ENCODE data around the gene TMEM233. TPM values are rescaled to one million over a fixed set of nuclear protein-coding genes. Genes with fewer than 3 reads are reported as not detected.

Gene TMEM233
- polyA plus RNA-seq, 1 experiment = not detected

DNA sequence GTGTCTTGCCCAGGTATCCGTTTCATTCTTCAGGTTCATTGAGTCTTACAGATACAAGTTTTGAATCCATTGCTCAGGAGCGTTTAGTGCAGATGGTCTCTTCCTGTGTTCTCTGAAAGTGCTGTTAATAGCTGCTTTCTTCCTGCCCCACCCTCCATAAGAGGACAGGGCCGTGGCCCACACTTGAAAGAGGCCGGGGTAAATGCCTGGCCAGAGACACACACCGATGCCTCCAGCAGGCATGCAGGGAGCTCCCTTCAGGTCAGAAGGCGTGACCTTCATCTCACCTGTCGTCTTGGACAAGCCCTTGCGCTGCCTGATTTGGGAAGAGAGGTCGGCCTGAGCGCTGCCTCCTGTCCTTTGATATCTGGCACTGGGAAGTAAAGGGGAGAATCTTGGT is 85.9 kb downstream of the TMEM233 start:
- TF ChIP-seq, protein P1, sequence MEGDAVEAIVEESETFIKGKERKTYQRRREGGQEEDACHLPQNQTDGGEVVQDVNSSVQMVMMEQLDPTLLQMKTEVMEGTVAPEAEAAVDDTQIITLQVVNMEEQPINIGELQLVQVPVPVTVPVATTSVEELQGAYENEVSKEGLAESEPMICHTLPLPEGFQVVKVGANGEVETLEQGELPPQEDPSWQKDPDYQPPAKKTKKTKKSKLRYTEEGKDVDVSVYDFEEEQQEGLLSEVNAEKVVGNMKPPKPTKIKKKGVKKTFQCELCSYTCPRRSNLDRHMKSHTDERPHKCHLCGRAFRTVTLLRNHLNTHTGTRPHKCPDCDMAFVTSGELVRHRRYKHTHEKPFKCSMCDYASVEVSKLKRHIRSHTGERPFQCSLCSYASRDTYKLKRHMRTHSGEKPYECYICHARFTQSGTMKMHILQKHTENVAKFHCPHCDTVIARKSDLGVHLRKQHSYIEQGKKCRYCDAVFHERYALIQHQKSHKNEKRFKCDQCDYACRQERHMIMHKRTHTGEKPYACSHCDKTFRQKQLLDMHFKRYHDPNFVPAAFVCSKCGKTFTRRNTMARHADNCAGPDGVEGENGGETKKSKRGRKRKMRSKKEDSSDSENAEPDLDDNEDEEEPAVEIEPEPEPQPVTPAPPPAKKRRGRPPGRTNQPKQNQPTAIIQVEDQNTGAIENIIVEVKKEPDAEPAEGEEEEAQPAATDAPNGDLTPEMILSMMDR (IDR thresholded peaks at IDR 0.05; ENCODE audit: insufficient read depth, low read depth, low read length) = no peak
- Histone ChIP-seq H3K27me3 (ENCODE audit: control insufficient read depth, insufficient read depth, low read length) (no peaks in the 10 kb centered on the region), H3K36me3 (ENCODE audit: control insufficient read depth, insufficient read depth, low read length) (peaks cover 32% of the 10 kb centered on the region), H3K4me3 (ENCODE audit: low read depth, low read length) (no peak overlapping the region)
- DNase-seq (ENCODE audit: low read depth) = no peak
- ChIA-PET POLR2A (no interaction called here), CTCF (interaction anchor here (0.5 to 2.8 kb wide), 5 partner anchors 11 to 180 kb away, joined by 3 to 16 read pairs (median 3); partner anchors contain the start of gene PRKAB1)

DNA sequence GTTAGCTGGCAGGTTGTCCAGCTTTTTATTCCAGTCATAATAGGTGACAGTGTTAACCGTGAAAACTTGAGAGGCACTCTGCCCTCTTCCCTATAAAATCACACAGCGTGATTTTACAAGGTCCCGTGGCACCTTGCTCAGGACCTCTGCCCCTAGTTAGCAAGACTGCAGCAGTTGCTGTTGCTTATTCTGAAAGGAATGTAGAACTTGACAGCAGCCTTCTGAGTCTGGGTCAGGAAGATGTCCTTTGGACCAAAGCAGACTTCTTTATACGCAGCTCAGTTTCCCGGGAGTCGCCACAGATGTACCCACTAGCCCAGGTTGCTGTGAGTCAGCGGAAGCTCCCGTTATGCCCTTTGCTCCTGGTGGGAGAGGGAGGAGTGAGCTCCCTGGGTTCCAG is 87.5 kb downstream of the TMEM233 start:
- DNase-seq (ENCODE audit: low read depth) = no peak
- peaks cover 29% of the 10 kb centered on the region for H3K36me3 ChIP-seq (ENCODE audit: control insufficient read depth, insufficient read depth, low read length)
- POLR2A ChIA-PET = no interaction called here
- no peak overlapping the region for H3K4me3 ChIP-seq (ENCODE audit: low read depth, low read length)
- no peaks in the 10 kb centered on the region for H3K27me3 ChIP-seq (ENCODE audit: control insufficient read depth, insufficient read depth, low read length)
- CTCF ChIA-PET = interaction anchor here (1.0 to 2.2 kb wide), 3 partner anchors 9 to 21 kb away, joined by 3 to 6 read pairs (median 3); partner anchors contain the start of gene PRKAB1
- TF ChIP-seq, protein P1 (IDR thresholded peaks at IDR 0.05; ENCODE audit: insufficient read depth, low read depth, low read length) = no peak

DNA sequence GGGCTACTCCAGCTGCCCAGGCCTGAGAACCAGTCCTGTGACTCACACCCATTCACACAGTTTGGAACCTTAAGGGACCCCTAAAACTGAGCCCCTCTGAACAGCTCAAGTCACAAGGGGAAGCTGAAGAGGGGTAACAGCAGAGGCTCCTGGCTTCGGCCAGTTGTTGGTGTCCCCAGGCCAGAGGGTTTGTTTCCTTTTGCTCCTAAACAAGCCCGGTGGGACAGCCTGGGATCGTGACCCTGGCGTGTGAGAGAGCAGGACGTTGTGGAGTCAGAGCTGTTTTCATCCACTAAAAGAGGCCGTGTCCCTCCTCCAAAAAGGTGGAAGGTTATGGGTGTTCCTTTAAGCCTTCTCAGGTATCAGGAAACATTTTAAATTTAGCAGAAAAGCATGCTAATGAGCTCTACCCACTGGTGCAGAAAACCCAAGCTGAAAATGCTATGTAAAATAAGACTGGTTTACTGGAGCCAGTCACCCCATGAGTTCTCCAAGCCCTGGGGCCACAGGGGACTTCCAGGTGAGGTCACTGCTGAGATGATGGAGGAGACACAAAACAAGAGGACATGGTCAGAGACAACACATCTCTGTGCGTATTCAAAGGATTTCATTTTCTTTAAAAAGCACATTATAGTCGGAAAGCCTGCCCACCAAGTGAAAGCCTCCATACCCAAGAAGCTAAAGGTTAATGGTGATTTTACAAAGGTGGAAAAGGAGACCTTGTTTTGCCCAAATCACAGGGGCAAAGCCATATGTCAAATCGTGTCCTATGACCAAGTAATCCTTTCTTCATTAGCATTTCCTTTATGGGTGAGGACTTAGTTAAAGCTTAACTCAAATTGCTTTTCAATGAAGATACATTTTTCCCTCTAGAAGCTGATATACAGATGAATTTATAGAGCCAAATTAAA is 88.4 kb downstream of the TMEM233 start:
- TF ChIP-seq, protein P1 (IDR thresholded peaks at IDR 0.05; ENCODE audit: insufficient read depth, low read depth, low read length) = no peak
- DNase-seq (ENCODE audit: low read depth) = no peak
- ChIA-PET CTCF (interaction anchor here (0.8 to 2.2 kb wide), 5 partner anchors 13 to 221 kb away, joined by 3 to 6 read pairs (median 3); partner anchors contain the start of gene PRKAB1), POLR2A (no interaction called here)
- no peak overlapping the region for H3K4me3 ChIP-seq (ENCODE audit: low read depth, low read length)
- peaks cover 24% of the 10 kb centered on the region for H3K36me3 ChIP-seq (ENCODE audit: control insufficient read depth, insufficient read depth, low read length)
- H3K27me3 ChIP-seq (ENCODE audit: control insufficient read depth, insufficient read depth, low read length) = no peaks in the 10 kb centered on the region

DNA sequence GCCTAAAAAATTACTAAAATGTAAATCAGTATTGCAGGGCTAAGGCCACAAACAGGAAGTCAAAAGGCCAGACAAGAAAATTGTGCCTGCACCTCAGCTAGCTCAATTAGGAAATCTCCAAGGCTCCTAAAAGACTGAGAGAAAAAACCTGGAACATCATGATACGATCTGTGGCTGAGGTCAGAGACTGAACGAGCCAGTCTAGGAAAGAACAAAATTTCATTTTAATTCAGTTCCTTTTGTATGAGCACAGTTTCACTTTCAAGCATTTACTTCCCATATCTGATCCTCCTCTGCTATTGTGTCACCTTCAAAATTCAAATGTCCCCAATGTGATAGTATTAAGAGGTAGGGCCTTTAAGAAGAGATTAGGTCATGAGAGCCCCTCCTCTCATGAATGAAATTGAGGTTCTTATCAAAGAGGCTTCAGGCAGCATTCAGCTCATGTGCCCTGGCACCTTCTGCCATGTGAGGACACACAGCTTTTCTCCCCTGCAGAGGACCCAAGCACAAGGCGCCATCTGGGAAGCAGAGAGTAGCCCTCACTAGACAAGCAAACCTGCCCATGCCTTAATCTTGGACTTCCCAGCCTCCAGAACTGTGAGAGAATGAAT is 89.2 kb downstream of the TMEM233 start:
- no peak overlapping the region for H3K4me3 ChIP-seq (ENCODE audit: low read depth, low read length)
- TF ChIP-seq, protein P1 (IDR thresholded peaks at IDR 0.05; ENCODE audit: insufficient read depth, low read depth, low read length) = no peak
- no peaks in the 10 kb centered on the region for H3K27me3 ChIP-seq (ENCODE audit: control insufficient read depth, insufficient read depth, low read length)
- no peak for DNase-seq (ENCODE audit: low read depth)
- peaks cover 19% of the 10 kb centered on the region for H3K36me3 ChIP-seq (ENCODE audit: control insufficient read depth, insufficient read depth, low read length)
- ChIA-PET POLR2A (no interaction called here), CTCF (interaction anchor here (0.9 to 1.0 kb wide), 2 partner anchors 12 to 98 kb away, joined by 3 to 4 read pairs; no protein-coding TSS in a partner anchor)

DNA sequence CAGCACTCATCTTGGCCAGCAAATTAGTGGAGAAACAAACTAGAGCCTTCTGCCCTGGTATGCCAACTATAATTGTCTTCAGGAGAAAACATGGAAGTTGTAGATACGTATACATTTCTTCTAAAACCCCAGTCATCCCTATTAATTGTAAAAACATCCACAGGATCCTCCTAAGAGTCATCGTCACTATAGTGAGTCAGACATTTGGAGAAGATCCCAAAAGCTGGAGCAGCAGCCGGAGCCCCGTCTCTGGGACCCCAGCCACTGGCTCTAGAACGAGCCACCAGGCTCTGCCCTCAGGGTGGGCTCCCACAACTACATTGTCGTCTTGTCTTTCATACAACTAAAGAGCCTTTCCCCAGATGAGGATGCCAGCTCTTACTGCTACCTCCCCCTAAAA is 89.8 kb downstream of the TMEM233 start:
- POLR2A ChIA-PET = no interaction called here
- Histone ChIP-seq H3K4me3 (ENCODE audit: low read depth, low read length) (no peak overlapping the region), H3K36me3 (ENCODE audit: control insufficient read depth, insufficient read depth, low read length) (peaks cover 16% of the 10 kb centered on the region), H3K27me3 (ENCODE audit: control insufficient read depth, insufficient read depth, low read length) (no peaks in the 10 kb centered on the region)
- CTCF ChIA-PET = interaction anchor here (1.7 kb wide), 1 partner anchor 11 kb away, joined by 4 read pairs; no protein-coding TSS in a partner anchor
- DNase-seq (ENCODE audit: low read depth) = no peak
- TF ChIP-seq, protein P1 (IDR thresholded peaks at IDR 0.05; ENCODE audit: insufficient read depth, low read depth, low read length) = no peak

Data from BJ (cell line).